Measurements from ENCODE around the gene TECR.
"Not testable (repeated sequence)": the region's sequence is repeated elsewhere in the genome, so short reads cannot be mapped to it uniquely, and the experiment has no call there.

TECR gene

GRCh38 chr19:14561249-14561648 lies 31.9 kb downstream of the TECR start:
- DNase-seq (ENCODE audit: low read depth) = no peak

GRCh38 chr19:14561847-14562351 lies 32.5 kb downstream of the TECR start:
- DNase-seq (ENCODE audit: low read depth) = no peak

- DNase-seq (ENCODE audit: low read depth) = no peak
Observed at GRCh38 chr19:14562660-14563589, 33.5 kb downstream of the TECR start.

GRCh38 chr19:14563590-14563926 lies 34.2 kb downstream of the TECR start:
- no peak for DNase-seq (ENCODE audit: low read depth)

GRCh38 chr19:14563989-14564651 lies 34.7 kb downstream of the TECR start:
- DNase-seq (ENCODE audit: low read depth) = peak; percentile 35

- DNase-seq (ENCODE audit: low read depth) = not testable (repeated sequence)
Observed at GRCh38 chr19:14564652-14565297, 35.4 kb downstream of the TECR start.

GRCh38 chr19:14565298-14565679 lies 35.9 kb downstream of the TECR start:
- no peak for DNase-seq (ENCODE audit: low read depth)

GRCh38 chr19:14565765-14566711 lies 36.6 kb downstream of the TECR start:
- no peak for DNase-seq (ENCODE audit: low read depth)

- DNase-seq (ENCODE audit: low read depth) = no peak
Observed at GRCh38 chr19:14566712-14567077, 37.3 kb downstream of the TECR start.

- no peak for DNase-seq (ENCODE audit: low read depth)
Observed at GRCh38 chr19:14567079-14567478, 37.7 kb downstream of the TECR start.

- DNase-seq (ENCODE audit: low read depth) = no peak
Observed at GRCh38 chr19:14570864-14571527, 41.6 kb downstream of the TECR start.

GRCh38 chr19:14571695-14572490 lies 42.5 kb downstream of the TECR start, which contains the start of gene NDUFB7:
TSS of gene NDUFB7 (minus strand) at chr19:14572066. CDS start at chr19:14572000, 66 bp downstream.
- peak; percentile 82 for DNase-seq (ENCODE audit: low read depth)

GRCh38 chr19:14575428-14575980 lies 46.1 kb downstream of the TECR start:
- no peak for DNase-seq (ENCODE audit: low read depth)

- DNase-seq (ENCODE audit: low read depth) = no peak
Observed at GRCh38 chr19:14576363-14576762, 47.0 kb downstream of the TECR start.

GRCh38 chr19:14577264-14577663 lies 47.9 kb downstream of the TECR start:
- no peak for DNase-seq (ENCODE audit: low read depth)

- DNase-seq (ENCODE audit: low read depth) = no peak
Observed at GRCh38 chr19:14577885-14578427, 48.6 kb downstream of the TECR start.

- no peak for DNase-seq (ENCODE audit: low read depth)
Observed at GRCh38 chr19:14580623-14581237, 51.3 kb downstream of the TECR start.

GRCh38 chr19:14582894-14583340 lies 53.5 kb downstream of the TECR start, which contains the start of gene CLEC17A:
TSS of gene CLEC17A (plus strand) at chr19:14583084. CDS start at chr19:14583161, 77 bp downstream.
- DNase-seq (ENCODE audit: low read depth) = no peak

GRCh38 chr19:14584372-14584771 lies 55.0 kb downstream of the TECR start:
- DNase-seq (ENCODE audit: low read depth) = not testable (repeated sequence)
